IPS-18c (cell line): ENCODE measurements around the gene RAP1B.
A peak's percentile ranks its signal among the peaks of the same experiment; 100 is the strongest.

Experiments
- H3K4me3 ChIP-seq: 2 replicates; pipeline ENCODE4 v1.7.0; 2013; ENCODE audit warnings: low read depth, mild to moderate bottlenecking, low read length, moderate library complexity; ENCODE audit not compliant: insufficient read depth
- H3K9me3 ChIP-seq: one replicate; pipeline ENCODE4 v1.6.1; 2013; ENCODE audit warnings: mild to moderate bottlenecking, low read length, moderate library complexity; ENCODE audit not compliant: control insufficient read depth, insufficient read depth

Gene RAP1B

GRCh38 chr12:68610370-68611093 lies at the start of gene RAP1B:
Gene RAP1B, plus strand, starts transcription at chr12:68610899. Its CDS starts 37,826 bp downstream, at chr12:68648725.
- Histone ChIP-seq H3K4me3 (peak within 1 kb of the TSS; percentile 79), H3K9me3 (no peaks in the 10 kb centered on the region)

DNA sequence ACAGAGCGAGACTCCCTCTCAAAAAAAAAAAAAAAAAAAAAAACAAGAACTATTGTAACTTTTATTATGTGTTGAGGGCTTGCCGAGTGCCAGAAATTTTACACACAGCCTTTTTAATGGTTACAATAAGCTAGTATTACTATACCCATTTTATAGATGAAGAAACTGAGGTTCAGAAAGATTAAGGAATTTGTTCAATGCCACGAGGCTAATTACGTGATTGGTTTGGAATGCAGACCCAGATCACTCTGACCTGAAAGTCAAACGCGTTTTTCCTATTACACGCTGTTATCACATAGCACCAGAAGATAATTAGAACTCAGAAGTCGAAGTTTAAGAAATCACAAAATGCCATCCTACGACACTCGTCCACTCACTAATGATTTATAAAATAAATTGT lies 48.9 kb upstream of the RAP1B start:
- no peaks in the 10 kb centered on the region for H3K9me3 ChIP-seq
- H3K4me3 ChIP-seq: no peak overlapping the region

- H3K4me3 ChIP-seq: no peak overlapping the region
- no peaks in the 10 kb centered on the region for H3K9me3 ChIP-seq
These were observed 46.5 kb upstream of the RAP1B start for GRCh38 chr12:68564166-68564565.

- no peak overlapping the region for H3K4me3 ChIP-seq
- H3K9me3 ChIP-seq: no peaks in the 10 kb centered on the region
These were observed 45.3 kb upstream of the RAP1B start for GRCh38 chr12:68565391-68565903.

DNA sequence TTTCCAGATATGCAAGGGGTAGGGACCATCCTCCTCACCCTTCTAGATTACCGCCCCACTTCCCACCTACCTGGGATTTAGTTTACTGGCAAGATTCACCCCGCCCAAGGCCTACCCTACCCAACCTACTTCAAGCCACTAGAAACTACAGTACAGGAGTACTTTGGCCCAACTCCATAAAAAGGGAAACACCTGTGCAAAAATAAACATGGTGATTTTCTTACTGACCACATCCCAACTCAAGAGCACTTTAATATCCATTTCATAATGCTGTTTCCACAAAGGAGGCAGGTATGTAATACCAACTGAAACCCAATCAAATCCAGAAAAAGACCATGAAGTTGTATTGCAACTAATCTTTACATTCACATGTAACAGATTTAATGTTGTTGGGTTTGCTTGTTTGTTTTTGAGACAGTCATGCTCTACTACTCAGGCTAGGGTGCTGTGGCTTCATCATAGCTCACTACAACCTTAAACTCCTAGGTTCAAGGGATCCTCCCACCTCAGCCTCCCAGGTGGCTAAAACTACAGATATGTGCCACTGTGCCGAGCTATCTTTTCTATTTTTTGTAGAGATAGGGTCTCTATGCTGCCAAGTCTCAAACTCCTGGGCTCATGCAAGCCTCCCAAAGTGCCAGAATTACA lies 41.7 kb upstream of the RAP1B start:
- no peak overlapping the region for H3K4me3 ChIP-seq
- no peaks in the 10 kb centered on the region for H3K9me3 ChIP-seq

DNA sequence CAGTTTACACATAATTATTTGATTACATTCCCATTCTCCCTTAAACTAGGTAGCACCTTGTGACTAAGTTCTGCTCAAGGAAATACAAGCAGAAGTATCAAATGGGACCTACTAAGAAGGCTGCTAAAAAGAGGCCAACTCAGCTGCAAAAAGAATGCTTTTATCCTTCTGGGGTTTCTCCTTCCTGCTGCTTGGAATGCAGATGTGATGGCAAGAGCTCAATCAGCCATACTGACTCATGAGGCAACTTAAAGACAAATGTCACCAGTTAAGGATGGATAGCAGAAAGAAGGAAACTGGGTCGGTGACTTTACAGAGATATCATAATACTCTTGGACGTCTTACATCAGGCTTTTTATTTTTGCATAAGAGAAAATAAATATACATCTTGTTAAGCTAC lies 38.0 kb upstream of the RAP1B start:
- Histone ChIP-seq H3K9me3 (no peaks in the 10 kb centered on the region), H3K4me3 (no peak overlapping the region)

- no peak overlapping the region for H3K4me3 ChIP-seq
- H3K9me3 ChIP-seq: no peaks in the 10 kb centered on the region
These were observed 37.3 kb upstream of the RAP1B start for GRCh38 chr12:68573406-68573805.

GRCh38 chr12:68577949-68578348 lies 32.8 kb upstream of the RAP1B start:
- H3K9me3 ChIP-seq: no peaks in the 10 kb centered on the region
- H3K4me3 ChIP-seq: no peak overlapping the region

DNA sequence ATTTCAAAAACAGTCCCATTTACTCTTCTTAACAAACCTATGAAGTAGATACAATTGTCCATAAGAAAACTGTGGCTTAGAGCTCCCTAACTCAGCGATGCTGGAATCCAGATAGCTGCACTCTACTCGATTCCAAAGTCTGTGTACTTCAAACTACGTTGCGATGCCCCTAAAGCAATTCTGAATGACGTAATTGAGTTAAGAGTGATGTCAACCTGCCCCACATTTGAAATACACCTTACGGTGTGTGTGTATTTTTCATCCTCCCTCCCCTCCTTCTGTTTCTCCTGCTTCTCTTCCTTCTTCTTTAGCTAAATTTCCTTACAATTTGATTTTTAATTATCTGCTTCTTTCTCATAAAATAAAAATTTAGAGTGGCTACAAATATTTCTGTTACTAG lies 31.9 kb upstream of the RAP1B start:
- no peak overlapping the region for H3K4me3 ChIP-seq

GRCh38 chr12:68579254-68579653 lies 31.4 kb upstream of the RAP1B start:
- Histone ChIP-seq H3K4me3 (no peak overlapping the region), H3K9me3 (no peaks in the 10 kb centered on the region)

More for the DNA sequence above, 31.9 kb upstream of the RAP1B start:
- H3K9me3 ChIP-seq: no peaks in the 10 kb centered on the region

- H3K9me3 ChIP-seq: no peaks in the 10 kb centered on the region
- no peak overlapping the region for H3K4me3 ChIP-seq
These were observed 29.8 kb upstream of the RAP1B start for GRCh38 chr12:68580911-68581310.

DNA sequence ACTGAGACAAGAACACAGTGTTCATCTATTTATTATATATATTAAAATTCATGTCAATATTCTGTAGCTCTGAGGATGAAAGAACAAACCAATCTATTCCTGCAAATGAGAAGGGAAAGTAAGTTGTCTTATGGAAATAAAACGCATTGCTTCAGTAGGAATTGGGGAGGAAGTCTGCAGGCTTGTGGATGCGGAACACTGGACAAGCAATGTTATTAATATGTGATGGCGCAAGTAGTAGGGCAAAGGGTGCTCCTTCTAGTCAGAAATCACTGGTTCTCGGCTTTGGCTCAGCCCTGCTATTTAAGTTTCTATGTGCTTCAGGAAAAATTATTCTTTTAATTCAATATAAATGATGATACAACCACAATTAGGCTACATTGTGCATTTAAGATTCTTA lies 28.8 kb upstream of the RAP1B start:
- Histone ChIP-seq H3K4me3 (no peak overlapping the region), H3K9me3 (no peaks in the 10 kb centered on the region)

- H3K9me3 ChIP-seq: peaks cover 12% of the 10 kb centered on the region
These were observed 24.7 kb upstream of the RAP1B start for GRCh38 chr12:68585966-68586365.

GRCh38 chr12:68587448-68587873 lies 23.2 kb upstream of the RAP1B start:
- no peak overlapping the region for H3K4me3 ChIP-seq

More at GRCh38 chr12:68585966-68586365, 24.7 kb upstream of the RAP1B start:
- H3K4me3 ChIP-seq: no peak overlapping the region

GRCh38 chr12:68589194-68589593 lies 21.5 kb upstream of the RAP1B start:
- Histone ChIP-seq H3K4me3 (no peak overlapping the region), H3K9me3 (peaks cover 12% of the 10 kb centered on the region)

More at GRCh38 chr12:68587448-68587873, 23.2 kb upstream of the RAP1B start:
- H3K9me3 ChIP-seq: peaks cover 12% of the 10 kb centered on the region

DNA sequence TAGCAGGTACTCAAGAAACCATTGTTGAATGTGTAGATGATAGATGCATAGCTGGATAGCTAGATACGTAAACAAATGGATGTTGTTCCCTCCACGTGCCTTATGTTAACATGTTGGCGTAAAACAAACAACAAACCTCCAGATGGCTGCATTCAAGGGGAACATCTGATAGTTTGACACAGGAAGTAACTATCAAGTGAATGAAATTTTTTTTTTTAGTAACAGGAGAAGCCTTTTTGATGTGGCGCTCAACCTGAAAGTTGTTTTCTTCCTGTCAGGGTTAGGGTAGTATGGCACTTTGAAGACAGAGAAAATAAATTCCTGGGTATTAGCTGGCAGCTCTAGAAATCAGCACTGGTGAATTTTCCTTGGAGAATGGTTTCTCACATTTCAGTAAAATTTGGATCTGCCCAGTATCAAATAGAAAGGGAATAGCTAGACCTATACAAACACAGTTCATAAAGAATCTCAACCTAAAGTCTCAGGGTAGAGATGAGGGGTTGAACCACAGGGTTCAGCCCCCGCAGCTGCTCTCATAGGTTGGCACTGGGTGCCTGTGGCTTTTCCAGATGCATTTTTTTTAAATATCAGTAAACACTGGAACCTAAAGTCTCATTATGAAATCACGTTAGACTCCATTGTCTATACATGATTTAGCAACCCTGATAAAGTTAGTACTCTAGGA lies 18.8 kb upstream of the RAP1B start:
- H3K4me3 ChIP-seq: no peak overlapping the region
- peaks cover 12% of the 10 kb centered on the region for H3K9me3 ChIP-seq

DNA sequence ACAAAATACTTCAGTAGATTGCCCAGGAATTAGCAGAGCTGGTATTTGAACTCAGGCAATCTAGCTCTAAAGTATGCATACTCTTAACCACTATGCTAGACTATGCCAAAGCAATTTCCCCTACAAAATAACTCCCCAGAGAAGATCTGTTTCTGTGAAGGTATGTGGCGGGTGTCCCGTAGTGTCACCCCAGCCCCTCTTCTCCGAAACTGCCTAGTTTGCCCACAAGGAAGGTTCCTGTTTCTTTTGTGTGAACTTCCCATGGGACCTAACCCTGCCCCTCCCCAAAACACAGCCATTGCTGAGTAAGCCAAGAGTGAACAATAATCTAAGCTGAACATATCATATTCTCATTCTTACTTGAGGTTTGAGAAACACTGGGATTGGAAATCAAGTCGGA lies 15.5 kb upstream of the RAP1B start:
- no peaks in the 10 kb centered on the region for H3K9me3 ChIP-seq
- no peak overlapping the region for H3K4me3 ChIP-seq

GRCh38 chr12:68601767-68602166 lies 8.9 kb upstream of the RAP1B start:
- Histone ChIP-seq H3K4me3 (no peak overlapping the region), H3K9me3 (no peaks in the 10 kb centered on the region)
